ENCODE results near the gene ZNF649. TPM values are rescaled to one million over a fixed set of nuclear protein-coding genes. Genes with fewer than 3 reads are reported as not detected.
A peak's percentile ranks its signal among the peaks of the same experiment; 100 is the strongest.

The ZNF649 gene
- total and polyA plus RNA-seq, 3 donors from 2014 or later = 8.7 to 12.4 (median 12.2) TPM

DNA sequence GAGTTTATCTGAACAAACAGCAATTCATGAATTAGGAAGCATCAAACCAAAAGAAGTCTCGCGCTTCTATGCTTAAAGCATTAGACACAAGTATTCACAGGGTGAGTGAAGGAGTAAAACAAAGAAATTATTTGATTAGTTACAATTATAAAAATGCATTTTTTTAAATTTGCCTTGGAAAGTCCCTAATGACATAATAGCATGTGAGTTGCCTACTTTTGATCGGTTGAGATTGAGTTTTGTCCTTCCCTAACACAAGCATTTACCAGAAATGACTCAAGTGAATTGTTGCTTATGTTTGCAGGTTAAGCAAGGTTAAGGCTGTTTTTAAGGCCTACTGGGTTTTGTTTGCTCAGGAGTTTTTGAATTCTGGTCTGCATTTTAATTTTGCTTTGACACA is 389 bp upstream of the ZNF649 start:
- Histone ChIP-seq H3K36me3 (ENCODE audit: low read depth, missing control alignments) (no peaks in the 10 kb centered on the region), H3K4me3 (peak overlapping the region; percentile 66 to 91), H3K9me3 (no peaks in the 10 kb centered on the region), H3K4me1 (peaks cover 9% of the 10 kb centered on the region), H3K27me3 (no peaks in the 10 kb centered on the region), H3K27ac (no peak overlapping the region)
- no peak for DNase-seq
- TF ChIP-seq CTCF (IDR thresholded peaks at IDR 0.05) = no peak
- no peak for TF ChIP-seq POLR2A (IDR thresholded peaks at IDR 0.05)
- intact Hi-C loops (cut with DNase I; ENCODE audit: low total_unique reads) = no loop called here
- 34 to 35% methylated on average over 3 of the region's 3 CpGs for WGBS, 2 donors

- TF ChIP-seq POLR2A (IDR thresholded peaks at IDR 0.05) (no peak), CTCF (IDR thresholded peaks at IDR 0.05) (no peak)
- Histone ChIP-seq H3K4me1 (peaks cover 9% of the 10 kb centered on the region), H3K36me3 (ENCODE audit: low read depth, missing control alignments) (no peaks in the 10 kb centered on the region), H3K27ac (no peak overlapping the region), H3K27me3 (no peaks in the 10 kb centered on the region), H3K9me3 (no peaks in the 10 kb centered on the region), H3K4me3 (peak overlapping the region in 1 of 2 donors; percentile 91)
- intact Hi-C loops (cut with DNase I; ENCODE audit: low total_unique reads) = no loop called here
- WGBS, 2 donors = 72% methylated on average over 8 of the region's 8 CpGs
- DNase-seq = no peak
These were observed 1.6 kb downstream of the ZNF649 start for GRCh38 chr19:51903192-51903591.

GRCh38 chr19:51901860-51902259 is 3.0 kb downstream of the ZNF649 start:
- intact Hi-C loops (cut with DNase I; ENCODE audit: low total_unique reads) = no loop called here

DNA sequence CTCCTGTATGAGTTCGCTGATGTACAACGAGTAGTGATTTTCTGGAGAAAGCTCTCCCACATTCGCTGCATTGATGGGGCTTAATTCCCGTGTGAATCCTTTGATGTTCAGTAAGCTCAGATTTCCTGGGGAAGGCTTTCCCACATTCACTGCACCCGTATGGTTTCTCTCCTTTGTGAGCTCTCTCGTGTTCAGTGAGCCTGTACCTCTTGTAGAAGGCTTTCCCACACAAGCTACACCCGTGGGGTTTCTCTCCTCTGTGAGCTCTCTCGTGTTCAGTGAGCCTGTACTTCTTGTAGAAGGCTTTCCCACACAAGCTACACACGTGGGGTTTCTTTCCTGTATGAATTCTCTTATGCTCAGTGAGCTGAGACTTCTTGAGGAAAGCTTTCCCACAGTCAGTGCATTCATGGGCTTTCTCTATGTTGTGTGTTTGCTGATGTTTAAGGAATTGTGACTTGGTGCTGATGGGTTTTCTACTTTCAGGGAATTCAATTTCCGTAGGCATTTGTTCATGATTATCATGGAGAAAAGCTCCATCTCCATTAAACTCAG is 13.5 kb downstream of the ZNF649 start:
- WGBS, 2 donors = 97 to 98% methylated on average over 10 of the region's 10 CpGs
- Histone ChIP-seq H3K27me3 (no peaks in the 10 kb centered on the region), H3K9me3 (no peaks in the 10 kb centered on the region), H3K27ac (no peak overlapping the region), H3K4me1 (no peaks in the 10 kb centered on the region), H3K4me3 (no peak overlapping the region), H3K36me3 (ENCODE audit: low read depth, missing control alignments) (no peaks in the 10 kb centered on the region)
- TF ChIP-seq CTCF (IDR thresholded peaks at IDR 0.05) = no peak
- no peak for TF ChIP-seq POLR2A (IDR thresholded peaks at IDR 0.05)
- no peak for DNase-seq
- intact Hi-C loops (cut with DNase I; ENCODE audit: low total_unique reads) = no loop called here

More at GRCh38 chr19:51901860-51902259, 3.0 kb downstream of the ZNF649 start:
- H3K9me3 ChIP-seq = no peaks in the 10 kb centered on the region
- no peak overlapping the region for H3K4me3 ChIP-seq
- TF ChIP-seq POLR2A (IDR thresholded peaks at IDR 0.05) (no peak), CTCF (IDR thresholded peaks at IDR 0.05) (no peak)
- no peak for DNase-seq
- H3K36me3 ChIP-seq (ENCODE audit: low read depth, missing control alignments) = no peaks in the 10 kb centered on the region
- no peak overlapping the region for H3K27ac ChIP-seq
- H3K4me1 ChIP-seq = peaks cover 9% of the 10 kb centered on the region
- H3K27me3 ChIP-seq = no peaks in the 10 kb centered on the region
- 93 to 97% methylated on average over 4 of the region's 4 CpGs for WGBS, 2 donors

DNA sequence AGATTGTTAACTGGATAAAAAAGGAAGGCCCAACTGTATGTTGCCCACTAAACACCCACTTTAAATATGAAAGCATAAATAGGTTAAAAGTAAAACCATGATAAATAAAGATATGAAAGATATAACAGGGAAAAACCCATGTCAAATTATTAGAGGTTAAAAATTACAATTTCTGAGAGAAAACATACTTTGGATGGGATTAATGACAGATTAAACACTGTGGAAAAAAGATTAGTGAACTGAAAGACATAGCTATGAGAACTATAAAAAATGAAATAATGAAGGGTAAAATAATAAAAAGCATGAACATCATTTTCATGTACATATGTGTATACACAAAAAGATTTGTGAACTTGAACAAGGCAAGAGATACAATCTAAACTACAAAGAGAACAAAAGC is 14.9 kb downstream of the ZNF649 start:
- Histone ChIP-seq H3K36me3 (ENCODE audit: low read depth, missing control alignments) (no peaks in the 10 kb centered on the region), H3K4me3 (no peak overlapping the region), H3K27me3 (no peaks in the 10 kb centered on the region), H3K27ac (no peak overlapping the region), H3K4me1 (no peaks in the 10 kb centered on the region), H3K9me3 (no peaks in the 10 kb centered on the region)
- intact Hi-C loops (cut with DNase I; ENCODE audit: low total_unique reads) = no loop called here
- TF ChIP-seq POLR2A (IDR thresholded peaks at IDR 0.05) (no peak), CTCF (IDR thresholded peaks at IDR 0.05) (no peak)
- DNase-seq = no peak
